GM21515 (cell line): ENCODE data around the gene LGR4.

Experiments used
- ATAC-seq: cut with Tn5 transposase; IDR thresholded peaks from one replicate; pipeline ENCODE4 v1.9.1; 2021; ENCODE audit not compliant: unreplicated experiment

LGR4 gene

GRCh38 chr11:27403195-27403594, 69.4 kb downstream of the LGR4 start:
- ATAC-seq: no peak

GRCh38 chr11:27402450-27402849, 70.1 kb downstream of the LGR4 start:
- ATAC-seq: no peak

GRCh38 chr11:27401833-27402316, 70.7 kb downstream of the LGR4 start:
- no peak for ATAC-seq

- no peak for ATAC-seq
Measured at GRCh38 chr11:27401280-27401832, 71.2 kb downstream of the LGR4 start.

- ATAC-seq: no peak
Measured at GRCh38 chr11:27398400-27398770, 74.2 kb downstream of the LGR4 start.

GRCh38 chr11:27397624-27398399, 74.8 kb downstream of the LGR4 start:
- no peak for ATAC-seq

- ATAC-seq: no peak
Measured at GRCh38 chr11:27396259-27396839, 76.2 kb downstream of the LGR4 start.

- ATAC-seq: no peak
Measured at GRCh38 chr11:27395556-27396258, 76.9 kb downstream of the LGR4 start.

GRCh38 chr11:27394781-27395228, 77.8 kb downstream of the LGR4 start:
- no peak for ATAC-seq

- no peak for ATAC-seq
Measured at GRCh38 chr11:27392278-27393114, 80.1 kb downstream of the LGR4 start.

GRCh38 chr11:27391331-27392015, 81.1 kb downstream of the LGR4 start:
- no peak for ATAC-seq

- ATAC-seq: no peak
Measured at GRCh38 chr11:27390318-27391295, 82.0 kb downstream of the LGR4 start.

- ATAC-seq: no peak
Measured at GRCh38 chr11:27388869-27389268, 83.7 kb downstream of the LGR4 start.

GRCh38 chr11:27388001-27388400, 84.6 kb downstream of the LGR4 start:
- no peak for ATAC-seq

- no peak for ATAC-seq
Measured at GRCh38 chr11:27387362-27387761, 85.2 kb downstream of the LGR4 start.

- no peak for ATAC-seq
Measured at GRCh38 chr11:27386181-27386845, 86.3 kb downstream of the LGR4 start.

- no peak for ATAC-seq
Measured at GRCh38 chr11:27385245-27385644, 87.3 kb downstream of the LGR4 start.

- no peak for ATAC-seq
Measured at GRCh38 chr11:27384227-27384626, 88.4 kb downstream of the LGR4 start.
